Natural killer cell treated with Interleukin-12 subunit alpha and Interleukin-12 subunit beta and Interleukin-15 and Interleukin-18, amount 100 ng/mL, for 72 hours (primary cell): ENCODE results near the gene SMCO4. TPM values are rescaled to one million over a fixed set of nuclear protein-coding genes. Genes with fewer than 3 reads are reported as not detected.
"Not testable (repeated sequence)": the region's sequence is repeated elsewhere in the genome, so short reads cannot be mapped to it uniquely, and the experiment has no call there.

Source experiments
- ATAC-seq, 2 donors: fragments of 150-1000 bp; cut with Tn5 transposase in 1 of 2; sonication (Bioruptor Pico), chemical (Tn5 transposase) in 1 of 2; 2 replicates each; pipeline ENCODE4 v1.10.0; 2021
- DNase-seq: peaks from one replicate; pipeline ENCODE4 v3.0.0; 2022; ENCODE audit warnings: low spot score
- H3K27ac Mint-ChIP-seq, 2 donors: 1 replicate in 1 of 2; 2 replicates in 1 of 2; pipeline ENCODE4 v1.8.0; 2022; ENCODE audit warnings: mixed read lengths in 2 of 2, mild to moderate bottlenecking in 1 of 2, moderate library complexity in 1 of 2
- H3K27me3 Mint-ChIP-seq, 2 donors: 1 replicate in 1 of 2; 2 replicates in 1 of 2; pipeline ENCODE4 v1.8.0; 2022; ENCODE audit warnings: mixed read lengths in 2 of 2
- H3K36me3 Mint-ChIP-seq: one replicate; pipeline ENCODE4 v1.8.0; 2022; ENCODE audit warnings: mixed read lengths
- H3K4me1 Mint-ChIP-seq, 2 donors: 1 replicate in 1 of 2; 2 replicates in 1 of 2; pipeline ENCODE4 v1.8.0; 2022; ENCODE audit warnings: low read depth in 2 of 2, mixed read lengths in 2 of 2, mild to moderate bottlenecking in 1 of 2
- H3K4me3 Mint-ChIP-seq: one replicate; pipeline ENCODE4 v1.8.0; 2022; ENCODE audit warnings: mixed read lengths
- H3K9me3 Mint-ChIP-seq: 2 replicates; pipeline ENCODE4 v1.8.0; 2022; ENCODE audit warnings: mixed read lengths
- total RNA-seq, 2 donors: library from RNA; stranded (reverse); gene quantifications; one replicate each; pipeline ENCODE4 v1.2.3, GENCODE V29; 2022

SMCO4 gene
- 10 to 100 TPM; 12.7 to 17.9 TPM for total RNA-seq

GRCh38 chr11:93543292-93543977 is at the start of gene SMCO4:
Gene SMCO4, minus strand, starts transcription at chr11:93543391. Its CDS starts 64,202 bp downstream, at chr11:93479189.
- Mint-ChIP-seq H3K4me3 (peak within 1 kb of the TSS; percentile 93), H3K9me3 (no peaks in the 10 kb centered on the region), H3K4me1 (peaks cover 13 to 15% of the 10 kb centered on the region in 2 donors), H3K27ac (peak within 1 kb of the TSS; percentile 31 to 85), H3K27me3 (peaks cover 0 to 9% of the 10 kb centered on the region in 2 donors), H3K36me3 (no peaks in the 10 kb centered on the region)
- DNase-seq = peak; percentile 76
- ATAC-seq = peak; percentile 86 to 89

- H3K36me3 Mint-ChIP-seq = no peaks in the 10 kb centered on the region
- no peak overlapping the region for H3K27ac Mint-ChIP-seq
- DNase-seq = no peak
- ATAC-seq = peak in 1 of 2 donors; percentile 61
- no peaks in the 10 kb centered on the region for H3K4me1 Mint-ChIP-seq
- H3K27me3 Mint-ChIP-seq = peaks cover 12 to 28% of the 10 kb centered on the region in 2 donors
- no peak overlapping the region for H3K4me3 Mint-ChIP-seq
- H3K9me3 Mint-ChIP-seq = no peaks in the 10 kb centered on the region
These were observed 48.2 kb upstream of the SMCO4 start for GRCh38 chr11:93591247-93591898.

- Mint-ChIP-seq H3K4me1 (no peaks in the 10 kb centered on the region), H3K27me3 (peaks cover 12 to 34% of the 10 kb centered on the region in 2 donors), H3K36me3 (no peaks in the 10 kb centered on the region), H3K27ac (no peak overlapping the region), H3K4me3 (no peak overlapping the region), H3K9me3 (no peaks in the 10 kb centered on the region)
- DNase-seq (no peak), ATAC-seq (no peak)
These were observed 46.2 kb upstream of the SMCO4 start for GRCh38 chr11:93589347-93589746.

GRCh38 chr11:93587858-93588581 is 44.8 kb upstream of the SMCO4 start:
- H3K36me3 Mint-ChIP-seq = no peaks in the 10 kb centered on the region
- H3K4me1 Mint-ChIP-seq = no peaks in the 10 kb centered on the region
- no peak overlapping the region for H3K27ac Mint-ChIP-seq
- no peak for DNase-seq
- ATAC-seq = no peak
- no peaks in the 10 kb centered on the region for H3K9me3 Mint-ChIP-seq
- peaks cover 16 to 34% of the 10 kb centered on the region in 2 donors for H3K27me3 Mint-ChIP-seq
- no peak overlapping the region for H3K4me3 Mint-ChIP-seq

- H3K27ac Mint-ChIP-seq, DNase-seq, H3K9me3 Mint-ChIP-seq, ATAC-seq, H3K4me1 Mint-ChIP-seq, H3K4me3 Mint-ChIP-seq, H3K36me3 Mint-ChIP-seq: not testable (repeated sequence)
- peaks cover 19 to 34% of the 10 kb centered on the region in 2 donors for H3K27me3 Mint-ChIP-seq
These were observed 44.2 kb upstream of the SMCO4 start for GRCh38 chr11:93587425-93587824.

- H3K27ac Mint-ChIP-seq = no peak overlapping the region
- H3K4me1 Mint-ChIP-seq = no peaks in the 10 kb centered on the region
- peaks cover 16 to 32% of the 10 kb centered on the region in 2 donors for H3K27me3 Mint-ChIP-seq
- no peak overlapping the region for H3K4me3 Mint-ChIP-seq
- no peak for ATAC-seq
- DNase-seq = no peak
- H3K9me3 Mint-ChIP-seq = no peaks in the 10 kb centered on the region
- no peaks in the 10 kb centered on the region for H3K36me3 Mint-ChIP-seq
These were observed 42.6 kb upstream of the SMCO4 start for GRCh38 chr11:93585758-93586157.

- Mint-ChIP-seq H3K4me3 (no peak overlapping the region), H3K36me3 (no peaks in the 10 kb centered on the region), H3K27me3 (peaks cover 13 to 22% of the 10 kb centered on the region in 2 donors), H3K4me1 (no peaks in the 10 kb centered on the region), H3K9me3 (no peaks in the 10 kb centered on the region), H3K27ac (no peak overlapping the region)
- DNase-seq (no peak), ATAC-seq (no peak)
These were observed 40.3 kb upstream of the SMCO4 start for GRCh38 chr11:93583490-93583889.

GRCh38 chr11:93579187-93579751 is 36.1 kb upstream of the SMCO4 start:
- ATAC-seq = no peak
- H3K27me3 Mint-ChIP-seq = peaks cover 12 to 13% of the 10 kb centered on the region in 2 donors
- H3K36me3 Mint-ChIP-seq = no peaks in the 10 kb centered on the region
- H3K4me1 Mint-ChIP-seq = no peaks in the 10 kb centered on the region
- no peak for DNase-seq
- no peaks in the 10 kb centered on the region for H3K9me3 Mint-ChIP-seq
- H3K27ac Mint-ChIP-seq = no peak overlapping the region
- H3K4me3 Mint-ChIP-seq = no peak overlapping the region

GRCh38 chr11:93577286-93577685 is 34.1 kb upstream of the SMCO4 start:
- Mint-ChIP-seq H3K4me1 (no peaks in the 10 kb centered on the region), H3K27me3 (peaks cover 5 to 12% of the 10 kb centered on the region in 2 donors), H3K27ac (no peak overlapping the region), H3K36me3 (no peaks in the 10 kb centered on the region), H3K4me3 (no peak overlapping the region), H3K9me3 (no peaks in the 10 kb centered on the region)
- DNase-seq = no peak
- no peak for ATAC-seq

- not testable (repeated sequence) for H3K27ac Mint-ChIP-seq, H3K4me1 Mint-ChIP-seq, H3K9me3 Mint-ChIP-seq, H3K4me3 Mint-ChIP-seq, H3K36me3 Mint-ChIP-seq, ATAC-seq, DNase-seq
- peaks cover 5 to 12% of the 10 kb centered on the region in 2 donors for H3K27me3 Mint-ChIP-seq
These were observed 33.7 kb upstream of the SMCO4 start for GRCh38 chr11:93576870-93577269.

- no peak overlapping the region for H3K4me3 Mint-ChIP-seq
- DNase-seq (no peak), ATAC-seq (no peak)
- no peaks in the 10 kb centered on the region for H3K36me3 Mint-ChIP-seq
- no peaks in the 10 kb centered on the region for H3K4me1 Mint-ChIP-seq
- H3K9me3 Mint-ChIP-seq = no peaks in the 10 kb centered on the region
- no peak overlapping the region for H3K27ac Mint-ChIP-seq
- peaks cover 5 to 12% of the 10 kb centered on the region in 2 donors for H3K27me3 Mint-ChIP-seq
These were observed 31.5 kb upstream of the SMCO4 start for GRCh38 chr11:93574638-93575220.

- no peaks in the 10 kb centered on the region for H3K4me1 Mint-ChIP-seq
- no peak overlapping the region for H3K27ac Mint-ChIP-seq
- no peaks in the 10 kb centered on the region for H3K9me3 Mint-ChIP-seq
- no peak overlapping the region for H3K4me3 Mint-ChIP-seq
- ATAC-seq (peak in 1 of 2 donors; percentile 64), DNase-seq (no peak)
- peaks cover 10 to 17% of the 10 kb centered on the region in 2 donors for H3K27me3 Mint-ChIP-seq
- no peaks in the 10 kb centered on the region for H3K36me3 Mint-ChIP-seq
These were observed 30.0 kb upstream of the SMCO4 start for GRCh38 chr11:93573184-93573583.

GRCh38 chr11:93572621-93573020 is 29.4 kb upstream of the SMCO4 start:
- ATAC-seq (no peak), DNase-seq (no peak)
- no peak overlapping the region for H3K4me3 Mint-ChIP-seq
- no peaks in the 10 kb centered on the region for H3K36me3 Mint-ChIP-seq
- no peak overlapping the region for H3K27ac Mint-ChIP-seq
- H3K27me3 Mint-ChIP-seq = peaks cover 10 to 17% of the 10 kb centered on the region in 2 donors
- H3K4me1 Mint-ChIP-seq = no peaks in the 10 kb centered on the region
- no peaks in the 10 kb centered on the region for H3K9me3 Mint-ChIP-seq
